Endothelial cell (in vitro differentiated cells): ENCODE results near the gene LYZL4. TPM values are rescaled to one million over a fixed set of nuclear protein-coding genes. Genes with fewer than 3 reads are reported as not detected.

Source experiments
- DNase-seq: peaks from one replicate; pipeline ENCODE4 v3.0.0; 2021; ENCODE audit warnings: low spot score
- H3K27ac Mint-ChIP-seq: one replicate; pipeline ENCODE4 v1.8.0; 2021; ENCODE audit warnings: mixed read lengths, inconsistent platforms; ENCODE audit not compliant: unreplicated experiment
- H3K27me3 Mint-ChIP-seq: one replicate; pipeline ENCODE4 v1.8.0; 2021; ENCODE audit warnings: mild to moderate bottlenecking, moderate library complexity, mixed read lengths, inconsistent platforms; ENCODE audit not compliant: unreplicated experiment
- H3K36me3 Mint-ChIP-seq: one replicate; pipeline ENCODE4 v1.8.0; 2021; ENCODE audit warnings: mild to moderate bottlenecking, low read depth, mixed read lengths, inconsistent platforms; ENCODE audit not compliant: unreplicated experiment
- H3K4me1 Mint-ChIP-seq: one replicate; pipeline ENCODE4 v1.8.0; 2021; ENCODE audit warnings: mild to moderate bottlenecking, mixed read lengths, inconsistent platforms; ENCODE audit not compliant: unreplicated experiment
- H3K4me3 Mint-ChIP-seq: one replicate; pipeline ENCODE4 v1.8.0; 2021; ENCODE audit warnings: mild to moderate bottlenecking, mixed read lengths, inconsistent platforms; ENCODE audit not compliant: unreplicated experiment
- H3K9me3 Mint-ChIP-seq: one replicate; pipeline ENCODE4 v1.8.0; 2021; ENCODE audit warnings: mixed read lengths, inconsistent platforms; ENCODE audit not compliant: unreplicated experiment
- CTCF ChIP-seq: fragments of 200-600 bp; sonication (generic); IDR thresholded peaks from one replicate; pipeline ENCODE4 v1.5.0; 2021; ENCODE audit warnings: antibody characterized with exemption; ENCODE audit not compliant: unreplicated experiment
- total RNA-seq: library from RNA; stranded (reverse); fragmentation: NEBNext Ultra II Directional; extraction: Animal tissue kit (Norgen Biotek cat#: 25700); gene quantifications from one replicate; pipeline ENCODE4 v1.2.1, GENCODE V29; 2021; ENCODE audit not compliant: unreplicated experiment

Gene LYZL4
- total RNA-seq, 1 donor from 2014 or later: not detected

- TF ChIP-seq CTCF: peak; percentile 28
- no peaks in the 10 kb centered on the region for H3K4me1 Mint-ChIP-seq
- no peaks in the 10 kb centered on the region for H3K36me3 Mint-ChIP-seq
- no peaks in the 10 kb centered on the region for H3K9me3 Mint-ChIP-seq
- H3K4me3 Mint-ChIP-seq: no peak overlapping the region
- H3K27ac Mint-ChIP-seq: no peak overlapping the region
- peaks cover under 1% of the 10 kb centered on the region for H3K27me3 Mint-ChIP-seq
- no peak for DNase-seq
Measured at GRCh38 chr3:42442640-42443039, 32.2 kb upstream of the LYZL4 start.

GRCh38 chr3:42441791-42442190 is 31.4 kb upstream of the LYZL4 start:
- H3K27me3 Mint-ChIP-seq: peaks cover 2% of the 10 kb centered on the region
- TF ChIP-seq CTCF: no peak
- no peak overlapping the region for H3K27ac Mint-ChIP-seq
- H3K9me3 Mint-ChIP-seq: no peaks in the 10 kb centered on the region
- no peak for DNase-seq
- no peaks in the 10 kb centered on the region for H3K36me3 Mint-ChIP-seq
- H3K4me3 Mint-ChIP-seq: no peak overlapping the region
- H3K4me1 Mint-ChIP-seq: no peaks in the 10 kb centered on the region

GRCh38 chr3:42440924-42441323 is 30.5 kb upstream of the LYZL4 start:
- Mint-ChIP-seq H3K27me3 (peaks cover 2% of the 10 kb centered on the region), H3K27ac (no peak overlapping the region), H3K9me3 (no peaks in the 10 kb centered on the region), H3K36me3 (no peaks in the 10 kb centered on the region), H3K4me1 (no peaks in the 10 kb centered on the region), H3K4me3 (no peak overlapping the region)
- DNase-seq: no peak
- TF ChIP-seq CTCF: no peak

- no peaks in the 10 kb centered on the region for H3K36me3 Mint-ChIP-seq
- H3K4me1 Mint-ChIP-seq: no peaks in the 10 kb centered on the region
- DNase-seq: no peak
- no peak overlapping the region for H3K4me3 Mint-ChIP-seq
- no peak for TF ChIP-seq CTCF
- peaks cover 2% of the 10 kb centered on the region for H3K27me3 Mint-ChIP-seq
- no peak overlapping the region for H3K27ac Mint-ChIP-seq
- H3K9me3 Mint-ChIP-seq: no peaks in the 10 kb centered on the region
Measured at GRCh38 chr3:42439261-42440115, 29.1 kb upstream of the LYZL4 start.

DNA sequence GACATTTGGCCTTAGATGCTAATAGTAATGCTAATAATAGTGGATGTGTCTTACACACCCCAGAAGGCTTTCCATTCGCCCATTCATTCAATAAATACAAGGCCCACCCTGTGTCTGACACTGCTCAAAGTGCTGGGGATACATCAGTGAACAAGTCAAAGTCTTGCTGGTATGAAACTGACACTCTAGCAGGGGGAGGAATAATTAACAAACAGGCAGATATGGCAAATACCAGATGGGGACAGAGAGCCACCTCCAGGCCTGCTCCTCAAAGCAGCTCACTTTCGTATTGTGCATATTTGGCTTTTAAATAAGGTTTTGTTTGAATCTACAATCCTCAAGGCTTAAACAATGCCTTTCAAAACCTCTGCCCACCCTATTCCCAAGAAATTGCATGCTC is 28.3 kb upstream of the LYZL4 start:
- peaks cover 2% of the 10 kb centered on the region for H3K27me3 Mint-ChIP-seq
- no peak overlapping the region for H3K27ac Mint-ChIP-seq
- no peaks in the 10 kb centered on the region for H3K4me1 Mint-ChIP-seq
- H3K36me3 Mint-ChIP-seq: no peaks in the 10 kb centered on the region
- no peak for DNase-seq
- no peak overlapping the region for H3K4me3 Mint-ChIP-seq
- TF ChIP-seq CTCF: no peak
- H3K9me3 Mint-ChIP-seq: no peaks in the 10 kb centered on the region
